B cell (primary cell): ENCODE data around the gene ERC1. TPM values are rescaled to one million over a fixed set of nuclear protein-coding genes. Genes with fewer than 3 reads are reported as not detected.

Experiments used
- ATAC-seq: fragments of 200-7000 bp; cut with Tn5 transposase; one replicate; pipeline ENCODE4 v1.10.0; 2021; ENCODE audit warnings: low read depth, mild to moderate bottlenecking, moderate number of reproducible peaks, moderate library complexity
- CTCF ChIA-PET: fragments of 350-600 bp; sonication (Branson Sonifier 250); formaldehyde crosslinking; loops from one replicate; lab custom pipeline; 2021; ENCODE audit warnings: antibody characterized with exemption, inconsistent platforms; lab: Charles Lee
- POLR2A ChIA-PET: fragments of 350-600 bp; sonication (Branson Sonifier 250); formaldehyde crosslinking; loops from one replicate; lab custom pipeline; 2021; ENCODE audit warnings: antibody characterized with exemption; lab: Charles Lee
- DNase-seq: peaks from one replicate; pipeline ENCODE4 v3.0.0; 2013
- H2AFZ ChIP-seq: 2 replicates; pipeline ENCODE4 v1.6.1; 2012; ENCODE audit warnings: mild to moderate bottlenecking, low read depth, low read length; ENCODE audit not compliant: insufficient read depth, poor library complexity, severe bottlenecking
- H3K27ac ChIP-seq, 2 donors: 1 replicate in 1 of 2; 2 replicates in 1 of 2; pipeline ENCODE4 v1.5.1; 2012 to 2013; ENCODE audit warnings: low read length in 2 of 2, mild to moderate bottlenecking in 2 of 2, moderate library complexity in 1 of 2
- H3K27me3 ChIP-seq, 4 experiments: fragments of 200-600 bp in 1 of 4; sonication (generic) in 1 of 4; replicated peaks in 1 of 4; 1 replicate in 2 of 4; 2 replicates in 2 of 4; pipeline versions ENCODE4 v1.6.1 to v1.7.0; 2013 to 2016; ENCODE audit warnings: low read length in 3 of 4, mild to moderate bottlenecking in 2 of 4, mixed read lengths in 1 of 4, moderate library complexity in 1 of 4; ENCODE audit not compliant: insufficient read depth in 4 of 4, control insufficient read depth in 3 of 4; ENCODE audit errors: control extremely low read depth in 1 of 4
- H3K36me3 ChIP-seq, 2 experiments: replicated peaks in 1 of 2; 1 replicate in 1 of 2; 2 replicates in 1 of 2; pipeline versions ENCODE4 v1.6.1 to v1.7.1; 2013; ENCODE audit warnings: low read length in 1 of 2; ENCODE audit not compliant: insufficient read depth in 2 of 2, control insufficient read depth in 1 of 2; ENCODE audit errors: control extremely low read depth in 1 of 2, extremely low read depth in 1 of 2
- H3K4me1 ChIP-seq, 2 donors: fragments of 200-600 bp in 1 of 2; sonication (generic) in 1 of 2; 1 replicate in 1 of 2; 2 replicates in 1 of 2; pipeline versions ENCODE4 v1.5.1 to v1.6.1; 2013 to 2017; ENCODE audit warnings: low read length in 2 of 2; ENCODE audit not compliant: control insufficient read depth in 2 of 2, insufficient read depth in 2 of 2
- H3K4me2 ChIP-seq: replicated peaks from 2 replicates; pipeline ENCODE3; 2012; ENCODE audit warnings: mild to moderate bottlenecking, low read depth, low read length; ENCODE audit not compliant: poor library complexity, severe bottlenecking
- H3K4me3 ChIP-seq, 5 experiments: fragments of 200-600 bp in 1 of 5; sonication (generic) in 1 of 5; 1 replicate in 3 of 5; 2 replicates in 2 of 5; pipeline versions ENCODE4 v1.5.1 to v1.7.0; 2011 to 2016; ENCODE audit warnings: low read length in 4 of 5, mild to moderate bottlenecking in 4 of 5, low read depth in 2 of 5, control low read depth in 1 of 5, moderate library complexity in 1 of 5; ENCODE audit not compliant: insufficient read depth in 1 of 5; ENCODE audit errors: control extremely low read depth in 1 of 5, extremely low read depth in 1 of 5
- H3K79me2 ChIP-seq: fragments of 200-600 bp; sonication (generic); one replicate; pipeline ENCODE4 v1.6.0; 2016; ENCODE audit warnings: low read length; ENCODE audit not compliant: control insufficient read depth, insufficient read depth
- H3K9ac ChIP-seq: fragments of 200-600 bp; sonication (generic); 2 replicates; pipeline ENCODE4 v1.6.1; 2017; ENCODE audit warnings: mild to moderate bottlenecking, low read length, moderate library complexity
- H3K9me3 ChIP-seq, 3 donors: one replicate each; pipeline versions ENCODE4 v1.6.1 to v1.7.1; 2013; ENCODE audit warnings: low read length in 2 of 3; ENCODE audit not compliant: control insufficient read depth in 2 of 3, insufficient read depth in 1 of 3; ENCODE audit errors: control extremely low read depth in 1 of 3
- H4K20me1 ChIP-seq: 2 replicates; pipeline ENCODE4 v1.6.0; 2012; ENCODE audit warnings: mild to moderate bottlenecking, low read length; ENCODE audit not compliant: insufficient read depth, control insufficient read depth, poor library complexity, severe bottlenecking
- H3K27ac Mint-ChIP-seq: one replicate; pipeline ENCODE4 v1.8.0; 2021; ENCODE audit warnings: mixed read lengths
- H3K27me3 Mint-ChIP-seq: one replicate; pipeline ENCODE4 v1.8.0; 2021; ENCODE audit warnings: mixed read lengths
- H3K4me1 Mint-ChIP-seq: one replicate; pipeline ENCODE4 v1.8.0; 2021; ENCODE audit warnings: mixed read lengths
- H3K4me3 Mint-ChIP-seq: one replicate; pipeline ENCODE4 v1.8.0; 2021; ENCODE audit warnings: mixed read lengths
- H3K9me3 Mint-ChIP-seq: one replicate; pipeline ENCODE4 v1.8.0; 2022; ENCODE audit warnings: mixed read lengths; ENCODE audit not compliant: insufficient read depth
- CTCF ChIP-seq: fragments of 200-600 bp; IDR thresholded peaks from one replicate; pipeline ENCODE4 v1.8.0; 2022; ENCODE audit warnings: antibody characterized with exemption, mild to moderate bottlenecking
- EZH2 ChIP-seq: IDR thresholded peaks from 2 replicates; pipeline ENCODE4 v1.6.1; 2012; ENCODE audit warnings: borderline replicate concordance, low read depth, mild to moderate bottlenecking, moderate library complexity, low read length; ENCODE audit not compliant: insufficient read depth, poor library complexity, severe bottlenecking
- WGBS: methylation state at CpG from one replicate; pipeline ENCODE4 v1.1.5; 2013; ENCODE audit warnings: missing lambda C conversion rate; ENCODE audit not compliant: insufficient coverage; 5-methylcytosine and 5-hydroxymethylcytosine counted together
- intact Hi-C: fragments of 100-400 bp; cut with micrococcal nuclease; formaldehyde crosslinking; loops from one replicate; pipeline ENCODE4 v1.10.0; 2022
- polyA plus RNA-seq: library from polyadenylated mRNA; depleted of rRNA; stranded (reverse); fragments of >200 nt; gene quantifications from 2 replicates; pipeline ENCODE4 v1.2.3, GENCODE V29; 2012
- total RNA-seq, 2 donors: library from RNA; stranded (reverse); fragments of 120-200 nt in 1 of 2; gene quantifications; 1 replicate in 1 of 2; 2 replicates in 1 of 2; pipeline versions ENCODE4 v1.2.3 to v1.2.4, GENCODE V29; 2013 to 2022

The ERC1 gene
- total and polyA plus RNA-seq, 2 donors (not counting 1 experiment from before 2014, with no cell fraction given): 4.0 to 77.6 TPM

- no peaks in the 10 kb centered on the region for H3K27me3 ChIP-seq
- no peaks in the 10 kb centered on the region for H3K4me1 ChIP-seq
- Mint-ChIP-seq H3K4me1 (no peaks in the 10 kb centered on the region), H3K27me3 (no peaks in the 10 kb centered on the region), H3K9me3 (no peaks in the 10 kb centered on the region), H3K4me3 (no peak overlapping the region), H3K27ac (no peak overlapping the region)
- H3K9ac ChIP-seq: no peak overlapping the region
- DNase-seq (no peak), ATAC-seq (no peak)
- intact Hi-C loops: no loop called here
- ChIA-PET POLR2A (no interaction called here), CTCF (no interaction called here)
- H3K27ac ChIP-seq: no peak overlapping the region
- H3K4me3 ChIP-seq: no peak overlapping the region
- TF ChIP-seq EZH2: no peak
- WGBS: no CpG with 5 or more reads among the region's 1 CpG
- H3K79me2 ChIP-seq: no peaks in the 10 kb centered on the region
- H4K20me1 ChIP-seq: no peaks in the 10 kb centered on the region
- no peak overlapping the region for H3K4me2 ChIP-seq
- H2AFZ ChIP-seq: no peak overlapping the region
- H3K36me3 ChIP-seq: peaks cover 0 to 1% of the 10 kb centered on the region in 2 experiments
- no peaks in the 10 kb centered on the region for H3K9me3 ChIP-seq
These were observed 339.4 kb downstream of the ERC1 start for GRCh38 chr12:1330477-1330827.

- Histone ChIP-seq H4K20me1 (no peaks in the 10 kb centered on the region), H3K4me1 (no peaks in the 10 kb centered on the region), H3K79me2 (no peaks in the 10 kb centered on the region), H3K9ac (no peak overlapping the region), H3K4me2 (no peak overlapping the region), H3K4me3 (no peak overlapping the region), H3K9me3 (no peaks in the 10 kb centered on the region), H2AFZ (no peak overlapping the region), H3K27me3 (no peaks in the 10 kb centered on the region), H3K27ac (no peak overlapping the region), H3K36me3 (peaks cover 0 to 1% of the 10 kb centered on the region in 2 experiments)
- Mint-ChIP-seq H3K9me3 (no peaks in the 10 kb centered on the region), H3K4me3 (no peak overlapping the region), H3K4me1 (no peaks in the 10 kb centered on the region), H3K27ac (no peak overlapping the region), H3K27me3 (no peaks in the 10 kb centered on the region)
- no peak for ATAC-seq
- ChIA-PET CTCF (no interaction called here), POLR2A (no interaction called here)
- no peak for TF ChIP-seq CTCF
- no peak for TF ChIP-seq EZH2
- DNase-seq: no peak
- no CpG with 5 or more reads among the region's 3 CpGs for WGBS
- intact Hi-C loops: no loop called here
These were observed 341.3 kb downstream of the ERC1 start for GRCh38 chr12:1332327-1332726.
